Adipocyte (in vitro differentiated cells): ENCODE measurements around the gene COQ2.
"Not testable (repeated sequence)": the region's sequence is repeated elsewhere in the genome, so short reads cannot be mapped to it uniquely, and the experiment has no call there.

ENCODE experiments used
- DNase-seq: peaks from one replicate; pipeline ENCODE4 v3.0.0-alpha.2; 2015; ENCODE audit warnings: low read depth
- H3K27me3 ChIP-seq: replicated peaks from 2 replicates; pipeline ENCODE4 v1.7.0; 2013; ENCODE audit warnings: mild to moderate bottlenecking, low read length, moderate library complexity; ENCODE audit not compliant: control insufficient read depth, insufficient read depth
- H3K36me3 ChIP-seq: 2 replicates; pipeline ENCODE4 v1.7.0; 2013; ENCODE audit warnings: low read length, mild to moderate bottlenecking, moderate library complexity; ENCODE audit not compliant: control insufficient read depth, insufficient read depth, severe bottlenecking
- H3K4me1 ChIP-seq: 2 replicates; pipeline ENCODE4 v1.7.0; 2013; ENCODE audit warnings: mild to moderate bottlenecking, low read length, moderate library complexity; ENCODE audit not compliant: control insufficient read depth, insufficient read depth
- H3K4me3 ChIP-seq: 2 replicates; pipeline ENCODE4 v1.7.0; 2013; ENCODE audit warnings: mild to moderate bottlenecking, low read length, moderate library complexity
- H3K9ac ChIP-seq: 2 replicates; pipeline ENCODE4 v1.7.0; 2013; ENCODE audit warnings: mild to moderate bottlenecking, low read length, moderate library complexity
- H3K9me3 ChIP-seq: 2 replicates; pipeline ENCODE4 v1.7.0; 2013; ENCODE audit warnings: mild to moderate bottlenecking, low read length, moderate library complexity; ENCODE audit not compliant: control insufficient read depth

Gene COQ2

DNA sequence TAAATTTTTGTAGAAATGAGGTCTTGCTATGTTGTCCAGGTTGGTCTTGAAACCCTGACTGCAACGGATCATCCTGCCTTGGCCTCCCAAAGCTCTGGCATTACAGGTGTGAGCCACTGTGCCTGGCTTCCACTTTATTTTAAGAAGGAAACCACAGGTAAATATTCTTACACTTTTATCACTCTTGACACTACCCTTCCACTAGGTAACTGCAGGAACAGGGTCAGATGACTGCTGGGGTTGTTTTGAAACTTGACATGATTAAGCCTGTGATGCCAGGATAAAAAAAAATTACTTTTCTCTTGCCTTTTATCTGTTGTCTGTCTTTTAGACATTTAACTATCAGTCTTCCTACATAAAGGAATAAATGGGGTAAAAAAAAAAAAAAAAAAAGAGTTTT is 43.5 kb downstream of the COQ2 start:
- H3K27me3 ChIP-seq, result no peaks in the 10 kb centered on the region
- no peak overlapping the region for H3K9ac ChIP-seq
- DNase-seq, result no peak
- no peak overlapping the region for H3K4me3 ChIP-seq
- no peaks in the 10 kb centered on the region for H3K36me3 ChIP-seq
- H3K9me3 ChIP-seq, result no peaks in the 10 kb centered on the region
- peaks cover 7% of the 10 kb centered on the region for H3K4me1 ChIP-seq

- DNase-seq, result peak; percentile 19
- no peaks in the 10 kb centered on the region for H3K36me3 ChIP-seq
- H3K4me1 ChIP-seq, result peaks cover 7% of the 10 kb centered on the region
- no peak overlapping the region for H3K9ac ChIP-seq
- no peaks in the 10 kb centered on the region for H3K9me3 ChIP-seq
- H3K4me3 ChIP-seq, result no peak overlapping the region
- no peaks in the 10 kb centered on the region for H3K27me3 ChIP-seq
These were observed 44.2 kb downstream of the COQ2 start for GRCh38 chr4:83240379-83240875.

DNA sequence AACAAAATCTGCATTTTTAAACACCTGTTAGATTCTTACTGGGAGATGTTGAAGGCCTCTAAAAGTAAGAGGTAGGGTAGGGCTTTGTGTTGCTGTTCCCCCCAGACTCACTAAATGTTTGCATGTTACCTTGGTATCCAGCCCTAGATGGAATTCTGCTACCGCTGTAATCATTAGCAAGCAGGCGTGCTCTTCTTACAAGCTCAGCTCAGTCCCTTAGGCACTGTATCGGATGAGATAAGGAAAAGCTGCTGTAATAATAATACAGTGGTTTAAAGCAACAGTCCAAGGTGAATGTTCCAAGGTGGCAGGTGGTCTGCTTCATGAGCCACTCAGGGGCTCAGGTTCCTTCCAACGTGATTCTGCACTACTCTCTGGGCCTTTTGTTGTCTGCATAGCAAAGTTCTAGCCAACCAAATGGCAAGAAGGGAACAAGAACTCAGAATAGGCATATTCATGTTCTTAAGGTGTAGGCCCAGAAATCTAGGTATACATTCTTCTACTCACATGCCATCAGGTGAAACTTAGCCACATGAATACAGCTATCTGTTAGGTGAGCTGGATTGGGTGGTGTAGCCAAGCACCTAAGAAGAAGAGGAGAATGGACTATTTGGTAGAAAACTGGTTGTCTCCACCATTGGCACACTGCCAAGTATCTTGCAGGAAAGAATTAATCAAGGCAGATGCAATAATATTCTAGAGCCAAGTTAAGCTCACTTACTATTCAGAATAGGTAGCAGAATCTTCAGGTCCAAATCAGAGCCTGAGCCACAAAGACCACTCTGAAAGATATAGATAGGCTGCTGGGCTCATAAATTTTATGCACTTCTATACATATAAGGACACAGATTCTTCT is 46.0 kb downstream of the COQ2 start:
- Histone ChIP-seq H3K4me1 (peaks cover 7% of the 10 kb centered on the region), H3K9me3 (no peaks in the 10 kb centered on the region), H3K27me3 (no peaks in the 10 kb centered on the region), H3K9ac (no peak overlapping the region), H3K4me3 (no peak overlapping the region), H3K36me3 (no peaks in the 10 kb centered on the region)
- DNase-seq, result no peak

DNA sequence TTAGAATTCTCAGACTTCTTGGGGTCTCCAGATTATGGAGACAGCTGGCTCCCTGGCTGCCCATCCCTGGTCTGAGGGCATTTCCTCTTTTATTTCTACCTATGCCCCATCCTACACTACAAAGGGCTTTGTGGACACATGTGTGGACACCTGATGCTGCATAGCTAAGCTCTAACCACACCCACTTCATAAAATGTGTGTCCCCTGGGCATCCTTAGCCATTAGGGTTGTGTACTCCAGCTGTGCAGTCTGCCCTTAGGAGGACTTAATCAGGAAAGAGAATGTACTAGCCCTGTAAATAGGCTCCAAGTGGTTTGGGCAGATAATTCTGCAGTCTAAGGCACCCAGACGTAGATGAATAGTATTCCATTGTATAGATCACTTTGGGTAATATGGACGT is 47.0 kb downstream of the COQ2 start:
- H3K9me3 ChIP-seq, result no peaks in the 10 kb centered on the region
- H3K4me3 ChIP-seq, result no peak overlapping the region
- H3K9ac ChIP-seq, result no peak overlapping the region
- DNase-seq, result no peak
- H3K36me3 ChIP-seq, result no peaks in the 10 kb centered on the region
- H3K27me3 ChIP-seq, result no peaks in the 10 kb centered on the region
- peaks cover 7% of the 10 kb centered on the region for H3K4me1 ChIP-seq

- H3K36me3 ChIP-seq, H3K9ac ChIP-seq, H3K9me3 ChIP-seq, DNase-seq, H3K4me3 ChIP-seq, H3K4me1 ChIP-seq, H3K27me3 ChIP-seq: not testable (repeated sequence)
These were observed 48.9 kb downstream of the COQ2 start for GRCh38 chr4:83235645-83236133.

- Histone ChIP-seq H3K4me3 (no peak overlapping the region), H3K27me3 (no peaks in the 10 kb centered on the region), H3K4me1 (peaks cover 1% of the 10 kb centered on the region), H3K9me3 (no peaks in the 10 kb centered on the region), H3K9ac (no peak overlapping the region), H3K36me3 (no peaks in the 10 kb centered on the region)
- no peak for DNase-seq
These were observed 49.5 kb downstream of the COQ2 start for GRCh38 chr4:83234902-83235644.

DNA sequence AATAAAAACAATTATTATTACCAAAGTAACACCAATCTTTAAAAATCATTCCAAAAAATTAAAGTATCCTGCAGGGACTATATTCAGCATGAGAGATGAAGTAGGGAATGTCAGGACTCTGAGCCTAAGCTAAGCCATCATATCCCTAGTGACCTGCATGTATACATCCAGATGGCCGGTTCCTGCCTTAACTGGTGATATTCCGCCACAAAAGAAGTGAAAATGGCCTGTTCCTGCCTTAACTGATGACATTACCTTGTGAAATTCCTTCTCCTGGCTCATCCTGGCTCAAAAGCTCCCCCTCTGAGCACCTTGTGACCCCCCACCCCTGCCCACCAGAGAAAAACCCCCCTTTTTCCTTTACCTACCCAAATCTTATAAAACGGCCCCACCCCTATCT is 50.2 kb downstream of the COQ2 start:
- not testable (repeated sequence) for H3K9ac ChIP-seq, H3K36me3 ChIP-seq, H3K9me3 ChIP-seq, H3K27me3 ChIP-seq, DNase-seq, H3K4me3 ChIP-seq, H3K4me1 ChIP-seq

DNA sequence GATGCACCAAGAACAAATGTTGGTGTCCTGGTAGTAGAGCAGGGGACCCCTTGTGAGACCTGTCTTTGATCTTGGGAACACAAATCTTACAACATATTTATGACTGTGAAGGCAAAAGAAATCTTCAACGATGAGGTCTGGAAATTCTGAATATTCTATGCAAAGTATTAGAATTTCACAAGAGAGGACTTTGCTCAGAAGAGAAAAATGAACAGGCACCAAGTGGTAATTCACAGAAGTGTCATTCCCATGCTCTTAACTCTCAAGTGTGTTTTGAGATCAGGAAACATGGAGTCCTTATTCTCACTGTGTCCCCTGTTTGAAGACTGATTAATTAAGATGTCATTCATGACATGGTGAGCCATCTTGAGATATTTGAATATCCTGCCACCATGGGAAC is 52.5 kb downstream of the COQ2 start:
- Histone ChIP-seq H3K4me3 (no peak overlapping the region), H3K9me3 (no peaks in the 10 kb centered on the region), H3K4me1 (no peaks in the 10 kb centered on the region), H3K27me3 (no peaks in the 10 kb centered on the region), H3K9ac (no peak overlapping the region), H3K36me3 (no peaks in the 10 kb centered on the region)
- peak; percentile 7 for DNase-seq

GRCh38 chr4:83231620-83232076 is 53.0 kb downstream of the COQ2 start:
- Histone ChIP-seq H3K4me3 (no peak overlapping the region), H3K9ac (no peak overlapping the region), H3K9me3 (no peaks in the 10 kb centered on the region), H3K36me3 (no peaks in the 10 kb centered on the region), H3K27me3 (no peaks in the 10 kb centered on the region), H3K4me1 (no peaks in the 10 kb centered on the region)
- DNase-seq, result peak; percentile 10

- no peak overlapping the region for H3K4me3 ChIP-seq
- H3K27me3 ChIP-seq, result no peaks in the 10 kb centered on the region
- no peaks in the 10 kb centered on the region for H3K9me3 ChIP-seq
- no peak overlapping the region for H3K9ac ChIP-seq
- no peak for DNase-seq
- H3K36me3 ChIP-seq, result no peaks in the 10 kb centered on the region
- H3K4me1 ChIP-seq, result no peaks in the 10 kb centered on the region
These were observed 53.7 kb downstream of the COQ2 start for GRCh38 chr4:83230928-83231327.

GRCh38 chr4:83229791-83230190 is 54.8 kb downstream of the COQ2 start:
- no peak for DNase-seq
- Histone ChIP-seq H3K4me1 (no peaks in the 10 kb centered on the region), H3K27me3 (no peaks in the 10 kb centered on the region), H3K9ac (no peak overlapping the region), H3K4me3 (no peak overlapping the region), H3K36me3 (no peaks in the 10 kb centered on the region), H3K9me3 (no peaks in the 10 kb centered on the region)
